Omental fat pad (tissue), 4 donors: ENCODE data around the gene PPP1R2B. TPM values are rescaled to one million over a fixed set of nuclear protein-coding genes. Genes with fewer than 3 reads are reported as not detected.

Source experiments
- ATAC-seq: fragments of 150-250 bp; one replicate; pipeline ENCODE4 v1.9.1; 2016; ENCODE audit warnings: mild to moderate bottlenecking, moderate library complexity; ENCODE audit not compliant: low FRiP score
- DNase-seq: peaks from one replicate; pipeline ENCODE4 v3.0.0-alpha.2; 2019; ENCODE audit warnings: low spot score
- CTCF ChIP-seq, 3 donors: fragments of 450-650 bp; IDR thresholded peaks; one replicate each; pipeline ENCODE4 v1.5.1; 2016 to 2017; ENCODE audit warnings: antibody characterized with exemption in 3 of 3, mild to moderate bottlenecking in 3 of 3, moderate library complexity in 2 of 3
- total RNA-seq, 4 donors: library from RNA; depleted of rRNA; stranded (reverse); fragments of >200 nt; gene quantifications; one replicate each; pipeline ENCODE4 v1.1.0, GENCODE V29; 2016

PPP1R2B gene
- total RNA-seq, 4 donors from 2014 or later, result not detected

GRCh38 chr5:156819967-156820581 is 30.0 kb upstream of the PPP1R2B start:
- ATAC-seq, result no peak
- DNase-seq, result no peak
- no peak for TF ChIP-seq CTCF (IDR thresholded peaks at IDR 0.05)

GRCh38 chr5:156824241-156824640 is 25.9 kb upstream of the PPP1R2B start:
- DNase-seq, result no peak
- ATAC-seq, result no peak
- no peak for TF ChIP-seq CTCF (IDR thresholded peaks at IDR 0.05)

- ATAC-seq, result no peak
- TF ChIP-seq CTCF (IDR thresholded peaks at IDR 0.05), result no peak
Observed at GRCh38 chr5:156824800-156825199, 25.3 kb upstream of the PPP1R2B start.

DNA sequence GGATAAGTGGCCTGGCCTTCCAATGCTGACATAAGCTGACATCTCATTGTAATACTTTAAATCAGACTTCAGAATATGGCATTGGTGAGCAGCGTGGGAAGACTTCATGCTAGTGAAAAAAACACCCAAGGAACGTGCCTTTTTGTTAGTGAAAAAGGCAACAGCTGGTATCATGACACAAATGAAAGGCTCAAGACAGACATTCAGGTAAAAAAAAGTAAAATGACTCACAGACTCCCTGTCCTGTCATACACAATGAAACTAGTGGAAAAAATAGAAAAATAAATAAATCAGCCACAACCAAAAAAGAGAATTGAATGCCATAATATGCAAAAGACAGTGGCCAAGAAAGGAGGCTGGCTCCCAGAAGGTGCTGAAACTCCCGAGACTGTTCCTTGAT is 24.4 kb upstream of the PPP1R2B start:
- no peak for DNase-seq
- ATAC-seq, result no peak
- TF ChIP-seq CTCF (IDR thresholded peaks at IDR 0.05), result no peak

More at GRCh38 chr5:156824800-156825199, 25.3 kb upstream of the PPP1R2B start:
- DNase-seq, result no peak

DNA sequence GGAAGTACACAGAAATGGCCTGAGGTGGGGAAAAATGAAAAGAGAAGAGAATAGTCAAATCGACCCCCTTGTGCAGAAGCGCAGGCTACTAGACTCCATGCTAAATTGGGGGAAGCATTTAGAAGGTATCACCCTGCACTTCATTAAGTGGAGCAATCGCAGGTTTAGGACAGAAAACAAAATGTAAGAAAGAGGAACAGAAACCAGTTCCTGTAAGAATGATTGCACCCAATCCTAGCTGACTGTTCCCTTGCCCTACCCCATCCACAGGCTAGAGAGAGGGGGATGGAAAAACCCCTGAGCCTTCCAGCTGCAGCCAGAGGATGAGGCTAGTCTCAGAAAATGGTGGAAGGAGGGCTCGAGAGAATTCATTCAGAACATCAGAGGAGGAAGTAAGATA is 23.9 kb upstream of the PPP1R2B start:
- no peak for TF ChIP-seq CTCF (IDR thresholded peaks at IDR 0.05)
- ATAC-seq, result no peak
- no peak for DNase-seq

- no peak for TF ChIP-seq CTCF (IDR thresholded peaks at IDR 0.05)
- ATAC-seq (no peak), DNase-seq (no peak)
Observed at GRCh38 chr5:156834916-156835315, 15.2 kb upstream of the PPP1R2B start.

- no peak for TF ChIP-seq CTCF (IDR thresholded peaks at IDR 0.05)
- ATAC-seq, result no peak
- no peak for DNase-seq
Observed at GRCh38 chr5:156835905-156836304, 14.2 kb upstream of the PPP1R2B start.
